EL (cell line): ENCODE results near the gene SLCO1A2.
A peak's percentile ranks its signal among the peaks of the same experiment; 100 is the strongest.
"Not testable (repeated sequence)": the region's sequence is repeated elsewhere in the genome, so short reads cannot be mapped to it uniquely, and the experiment has no call there.

Source experiments
- DNase-seq: peaks from one replicate; pipeline ENCODE4 v3.0.0-alpha.2; 2016

The SLCO1A2 gene, protein sequence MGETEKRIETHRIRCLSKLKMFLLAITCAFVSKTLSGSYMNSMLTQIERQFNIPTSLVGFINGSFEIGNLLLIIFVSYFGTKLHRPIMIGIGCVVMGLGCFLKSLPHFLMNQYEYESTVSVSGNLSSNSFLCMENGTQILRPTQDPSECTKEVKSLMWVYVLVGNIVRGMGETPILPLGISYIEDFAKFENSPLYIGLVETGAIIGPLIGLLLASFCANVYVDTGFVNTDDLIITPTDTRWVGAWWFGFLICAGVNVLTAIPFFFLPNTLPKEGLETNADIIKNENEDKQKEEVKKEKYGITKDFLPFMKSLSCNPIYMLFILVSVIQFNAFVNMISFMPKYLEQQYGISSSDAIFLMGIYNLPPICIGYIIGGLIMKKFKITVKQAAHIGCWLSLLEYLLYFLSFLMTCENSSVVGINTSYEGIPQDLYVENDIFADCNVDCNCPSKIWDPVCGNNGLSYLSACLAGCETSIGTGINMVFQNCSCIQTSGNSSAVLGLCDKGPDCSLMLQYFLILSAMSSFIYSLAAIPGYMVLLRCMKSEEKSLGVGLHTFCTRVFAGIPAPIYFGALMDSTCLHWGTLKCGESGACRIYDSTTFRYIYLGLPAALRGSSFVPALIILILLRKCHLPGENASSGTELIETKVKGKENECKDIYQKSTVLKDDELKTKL

DNA sequence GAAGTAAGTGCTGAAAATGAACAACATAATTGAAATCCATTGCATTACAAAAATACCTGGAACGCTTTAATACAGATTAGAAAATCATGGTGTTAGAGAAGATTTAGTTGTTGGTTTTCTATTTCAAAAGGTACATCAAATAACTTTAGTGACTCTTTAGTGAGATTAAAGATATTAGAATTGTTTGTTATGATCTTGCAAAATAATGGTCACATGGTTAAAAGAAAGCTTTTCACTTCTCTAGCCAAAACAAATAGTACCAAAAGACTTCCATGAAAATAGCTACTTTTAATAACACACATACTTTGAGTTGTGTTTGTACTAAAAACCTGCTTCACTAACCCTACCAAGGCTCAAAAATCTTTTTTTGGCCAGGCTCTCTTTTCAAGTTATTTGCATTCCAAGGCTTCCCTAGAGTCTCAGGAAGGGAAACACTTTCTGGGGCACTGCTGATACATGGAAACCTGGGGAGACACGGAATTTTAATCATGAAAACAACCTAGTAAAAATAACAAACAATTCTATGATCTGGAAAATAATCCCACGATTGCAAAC, at the start of gene SLCO1A2:
Gene SLCO1A2 (minus strand): TSS at position 147 of the 555 bp plus-strand sequence. CDS start 270 bp downstream, outside the sequence.
- no peak for DNase-seq

GRCh38 chr12:21384261-21384660, 49.5 kb upstream of the SLCO1A2 start:
- no peak for DNase-seq

DNA sequence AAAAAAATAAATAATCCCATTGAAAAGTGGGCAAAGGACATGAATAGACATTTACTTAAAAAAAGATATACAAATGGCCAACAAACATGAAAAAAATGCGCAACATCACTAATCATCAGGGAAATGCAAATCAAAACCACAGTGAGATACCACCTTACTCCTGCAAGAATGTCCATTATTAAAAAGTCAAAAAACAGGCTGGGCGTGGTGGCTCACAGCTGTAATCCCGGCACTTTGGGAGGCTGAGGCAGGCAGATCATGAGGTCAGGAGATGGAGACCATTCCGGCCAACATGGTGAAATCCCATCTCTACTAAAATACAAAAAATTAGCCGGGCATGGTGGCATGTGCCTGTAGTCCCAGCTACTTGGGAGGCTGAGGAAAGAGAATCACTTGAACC, 46.6 kb upstream of the SLCO1A2 start:
- DNase-seq: not testable (repeated sequence)

- no peak for DNase-seq
Observed at GRCh38 chr12:21379218-21379617, 44.5 kb upstream of the SLCO1A2 start.

GRCh38 chr12:21372602-21373001, 37.9 kb upstream of the SLCO1A2 start, which contains the start of gene IAPP:
Gene IAPP, plus strand, starts transcription at chr12:21372902. Its CDS starts 450 bp downstream, at chr12:21373352.
- no peak for DNase-seq

- DNase-seq: no peak
Observed at GRCh38 chr12:21370845-21371449, 36.2 kb upstream of the SLCO1A2 start.

DNA sequence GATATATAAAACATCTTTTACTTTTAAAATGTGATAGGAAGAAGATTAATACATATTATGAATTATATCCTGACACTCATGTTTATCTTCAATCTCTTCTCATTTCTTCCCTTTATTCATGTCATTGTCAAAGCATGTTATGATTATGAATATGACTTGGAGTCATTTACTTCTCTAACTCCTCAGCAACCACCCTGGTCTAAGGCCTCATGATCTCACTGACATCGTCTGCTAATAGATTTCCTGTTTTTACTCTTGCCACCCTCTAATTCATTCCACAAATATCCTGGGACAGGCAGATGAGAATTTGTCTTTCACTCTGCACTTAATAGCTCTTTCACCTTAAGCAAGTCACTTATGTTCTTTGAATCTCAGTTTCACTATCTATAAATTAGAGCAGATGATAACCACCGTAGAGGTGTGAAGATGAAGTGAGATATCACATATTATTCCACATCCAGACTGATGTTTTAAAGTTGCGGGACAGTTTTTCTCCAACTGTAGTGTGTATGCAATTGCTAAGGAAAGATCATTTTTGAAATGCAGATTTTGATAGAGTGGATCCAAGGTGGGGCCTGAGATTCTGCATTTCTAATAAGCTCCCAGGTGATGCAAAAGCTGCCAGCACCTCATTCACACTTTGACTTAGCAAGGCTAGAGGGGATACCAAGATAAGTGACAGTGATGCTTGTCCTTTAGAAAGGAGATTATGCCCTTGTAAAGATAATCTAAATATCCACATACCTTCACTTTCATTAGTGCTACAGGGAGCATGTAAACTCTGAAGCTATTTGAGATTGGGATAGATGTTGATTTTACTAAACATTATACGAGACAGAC, 34.6 kb upstream of the SLCO1A2 start:
- DNase-seq: peak; percentile 34

- DNase-seq: not testable (repeated sequence)
Observed at GRCh38 chr12:21360632-21361031, 25.9 kb upstream of the SLCO1A2 start.

DNA sequence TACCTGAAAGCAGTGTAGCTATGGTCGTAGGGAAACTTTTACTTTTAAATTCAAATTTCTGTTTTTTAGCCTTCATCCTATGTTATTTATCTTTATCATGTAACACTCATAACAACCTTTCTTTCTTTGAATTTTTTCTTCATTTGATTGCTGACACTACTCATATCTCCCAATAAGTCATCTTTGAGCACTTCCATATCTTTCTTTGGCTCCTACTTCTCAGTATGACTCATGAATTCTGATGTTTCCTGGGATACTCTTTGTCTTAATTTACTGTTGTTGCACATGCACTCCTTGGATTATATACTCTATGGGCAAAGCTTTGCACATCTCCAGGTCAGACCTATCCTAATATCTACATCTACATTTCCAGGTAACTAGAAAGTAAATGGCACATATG, 19.9 kb upstream of the SLCO1A2 start:
- peak; percentile 17 for DNase-seq

- no peak for DNase-seq
Observed at GRCh38 chr12:21353948-21354347, 19.2 kb upstream of the SLCO1A2 start.

- no peak for DNase-seq
Observed at GRCh38 chr12:21353487-21353886, 18.8 kb upstream of the SLCO1A2 start.

DNA sequence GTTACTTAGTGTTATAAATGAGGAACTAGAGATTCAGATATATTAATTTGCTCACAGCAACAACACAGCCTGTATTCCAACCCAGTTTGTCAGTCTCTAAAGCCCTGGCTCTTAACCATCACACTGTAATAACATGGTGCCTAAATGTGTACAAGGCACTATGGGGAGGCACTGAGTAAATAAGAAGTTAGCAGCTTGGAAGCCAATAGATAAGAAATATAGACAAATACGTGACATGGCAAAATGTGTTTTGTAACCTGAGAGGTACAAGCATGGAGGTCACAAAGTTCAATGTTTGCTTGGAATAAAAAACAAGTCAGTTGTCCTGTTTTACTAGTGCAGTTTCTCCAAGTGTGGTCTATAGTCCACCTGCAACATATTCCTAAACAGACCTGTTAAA, 16.3 kb upstream of the SLCO1A2 start:
- DNase-seq: no peak

GRCh38 chr12:21346542-21347205, 12.0 kb upstream of the SLCO1A2 start:
- DNase-seq: no peak

- DNase-seq: no peak
Observed at GRCh38 chr12:21343636-21344035, 8.9 kb upstream of the SLCO1A2 start.

- no peak for DNase-seq
Observed at GRCh38 chr12:21341769-21342168, 7.1 kb upstream of the SLCO1A2 start.

GRCh38 chr12:21340403-21340802, 5.7 kb upstream of the SLCO1A2 start:
- DNase-seq: no peak

DNA sequence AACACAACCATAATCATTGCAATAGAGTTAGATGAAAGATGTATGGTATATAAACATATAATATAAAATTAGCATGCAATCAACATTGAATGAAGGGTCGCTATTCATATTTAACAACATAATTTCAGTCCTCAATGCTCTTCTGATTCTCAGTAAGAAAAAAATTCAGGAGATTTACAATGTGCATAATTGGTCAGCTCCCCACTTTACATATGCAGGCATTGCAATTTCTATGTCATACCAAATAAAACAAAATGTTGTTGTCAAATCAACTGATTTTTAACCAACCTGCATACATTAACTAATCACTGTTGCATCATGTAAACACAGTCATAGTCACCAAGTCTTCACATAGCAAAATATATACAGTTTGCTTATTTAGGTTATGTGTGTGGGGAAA, 5.2 kb upstream of the SLCO1A2 start:
- no peak for DNase-seq

GRCh38 chr12:21337959-21338744, 3.4 kb upstream of the SLCO1A2 start:
- no peak for DNase-seq

GRCh38 chr12:21337453-21337852, 2.7 kb upstream of the SLCO1A2 start:
- DNase-seq: no peak

- DNase-seq: no peak
Observed at GRCh38 chr12:21336656-21337055, 1.9 kb upstream of the SLCO1A2 start.

DNA sequence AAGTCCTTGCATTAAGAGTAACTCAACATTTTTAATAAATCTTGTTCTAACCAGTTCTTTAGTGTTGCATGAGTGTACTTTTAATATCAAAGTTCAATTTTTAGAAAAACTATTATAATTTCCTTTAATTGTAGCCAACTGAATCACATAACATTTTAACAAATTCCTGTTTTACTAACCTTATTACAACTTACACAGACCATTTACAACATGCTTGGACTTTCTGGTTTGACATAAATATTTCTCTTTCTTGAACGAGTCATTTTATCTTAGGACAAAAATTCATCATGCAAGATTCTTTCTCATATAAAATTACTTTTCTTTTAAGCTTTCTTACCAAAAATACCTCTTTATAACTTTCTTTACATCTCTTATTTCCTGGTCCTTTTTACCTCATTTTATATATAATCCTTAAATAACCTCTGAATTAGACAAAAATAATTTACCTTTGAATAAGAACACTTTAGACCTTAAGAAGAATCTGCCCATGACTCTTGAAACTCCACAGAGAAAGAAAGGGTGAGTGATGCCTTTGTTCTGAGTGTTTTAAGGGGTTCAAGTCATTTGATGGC, 3.9 kb downstream of the SLCO1A2 start:
- DNase-seq: peak; percentile 8
